Measurements from ENCODE around the gene CFAP157.

- TF ChIP-seq CTCF (IDR thresholded peaks at IDR 0.05) = peak in 2 of 3 experiments; percentile 5 to 32
- TF ChIP-seq POLR2AphosphoS5 (IDR thresholded peaks at IDR 0.05; ENCODE audit: insufficient read depth in 1 of 2, low read depth in 1 of 2) = peak in 1 of 2 donors; percentile 51
Observed at GRCh38 chr9:127763918-127764384, 57.2 kb downstream of the CFAP157 start.

Measured in vagina (tissue), 2 donors.